HG02642 (cell line): ENCODE measurements around the gene SH3GL3.

Source experiments
- ATAC-seq: cut with Tn5 transposase; IDR thresholded peaks from one replicate; pipeline ENCODE4 v1.9.1; 2021; ENCODE audit warnings: mild to moderate bottlenecking; ENCODE audit not compliant: unreplicated experiment, poor library complexity

SH3GL3 gene

DNA sequence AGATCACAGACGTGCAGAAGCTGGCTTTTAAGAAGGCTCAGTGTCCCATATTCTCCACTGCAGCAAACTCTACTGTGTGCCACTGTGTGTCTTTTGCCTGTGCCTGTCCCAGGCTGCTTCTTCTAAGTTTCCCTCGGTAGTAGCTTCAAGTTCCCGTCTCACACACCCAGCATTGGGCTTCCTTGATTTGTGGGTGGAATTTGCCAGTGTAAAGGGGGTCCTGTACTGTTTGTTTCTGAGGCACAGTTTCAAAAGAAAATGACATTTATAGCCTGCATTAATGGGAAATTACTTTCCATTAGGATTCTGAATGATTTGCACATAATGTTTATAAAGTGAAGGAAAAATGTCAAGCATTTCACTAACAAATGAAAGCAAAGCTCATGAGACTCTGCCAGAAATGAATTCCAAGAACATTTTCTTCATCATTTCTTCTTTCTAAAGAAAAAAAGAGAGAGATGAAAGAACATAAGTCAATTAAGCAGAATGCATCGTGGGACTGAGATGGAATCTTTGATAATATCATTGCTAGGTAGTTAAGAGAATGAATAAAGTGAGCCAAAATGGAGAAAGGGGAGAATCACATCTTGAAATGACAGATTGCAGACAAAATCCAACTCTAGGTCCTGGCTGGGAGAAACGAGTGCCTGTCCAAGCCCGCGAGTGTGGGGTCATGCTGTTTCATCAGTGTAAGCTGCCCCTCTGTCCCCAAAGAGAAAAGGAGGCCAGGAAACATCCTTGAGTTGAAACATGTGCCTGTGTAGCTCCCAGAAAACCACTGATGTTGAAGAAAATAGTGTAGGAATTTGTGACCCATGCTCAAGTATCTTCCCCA, 158.2 kb downstream of the SH3GL3 start:
- no peak for ATAC-seq

DNA sequence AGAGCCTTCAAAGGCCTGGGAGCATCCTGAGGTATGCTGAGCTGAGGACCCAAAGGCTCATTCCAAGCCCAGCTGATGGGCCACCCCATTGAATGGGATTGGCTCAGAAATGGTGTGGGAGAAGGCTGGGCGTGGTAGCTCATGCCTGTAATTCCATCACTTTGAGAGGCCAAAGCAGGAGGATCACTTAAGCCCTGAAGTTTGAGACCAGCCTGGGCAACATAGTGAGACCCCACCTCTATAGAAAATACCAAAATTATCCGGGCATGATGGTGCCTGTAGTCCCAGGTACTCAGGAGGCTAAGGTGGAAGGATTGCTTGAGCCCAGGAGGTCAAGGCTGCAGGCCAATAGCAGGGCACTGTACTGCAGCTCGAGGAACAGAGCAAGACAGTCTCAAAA, 163.0 kb downstream of the SH3GL3 start:
- no peak for ATAC-seq

DNA sequence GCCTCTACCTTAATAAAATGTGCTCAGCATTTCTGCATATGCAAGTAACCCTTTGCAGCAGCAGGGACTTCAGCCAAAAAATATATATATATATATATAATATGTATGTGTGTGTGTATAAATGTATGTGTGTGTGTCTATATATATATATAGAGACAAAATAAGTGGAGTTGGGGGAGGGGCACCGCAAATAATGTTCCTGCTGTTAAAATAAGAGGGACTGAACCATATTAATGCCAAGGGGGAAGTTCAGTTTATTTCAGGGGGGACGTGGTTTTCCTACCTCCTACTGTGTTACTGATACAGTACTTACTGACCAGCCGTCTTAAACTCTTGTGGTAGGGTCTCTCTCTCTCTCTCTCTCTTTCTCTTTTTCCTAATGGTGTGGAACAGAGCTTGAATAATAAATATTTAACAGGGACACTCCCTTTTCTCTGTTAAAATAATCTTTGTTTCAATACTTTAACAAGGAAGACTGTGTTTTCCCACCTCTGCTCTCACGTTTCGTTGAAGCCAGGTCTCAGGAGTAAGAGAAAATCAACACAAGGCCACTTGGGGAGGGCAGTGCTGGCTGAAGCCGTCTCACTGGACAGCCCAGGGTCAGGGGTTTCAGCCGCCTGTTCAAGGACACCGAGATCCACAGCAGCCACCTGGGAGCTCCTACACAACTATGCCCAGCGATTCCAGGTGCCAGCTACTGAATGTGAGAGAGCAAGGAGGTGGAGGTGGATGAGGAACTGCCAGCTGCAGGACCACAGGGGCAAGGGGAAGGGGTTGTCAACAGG, 164.0 kb downstream of the SH3GL3 start:
- ATAC-seq = no peak

DNA sequence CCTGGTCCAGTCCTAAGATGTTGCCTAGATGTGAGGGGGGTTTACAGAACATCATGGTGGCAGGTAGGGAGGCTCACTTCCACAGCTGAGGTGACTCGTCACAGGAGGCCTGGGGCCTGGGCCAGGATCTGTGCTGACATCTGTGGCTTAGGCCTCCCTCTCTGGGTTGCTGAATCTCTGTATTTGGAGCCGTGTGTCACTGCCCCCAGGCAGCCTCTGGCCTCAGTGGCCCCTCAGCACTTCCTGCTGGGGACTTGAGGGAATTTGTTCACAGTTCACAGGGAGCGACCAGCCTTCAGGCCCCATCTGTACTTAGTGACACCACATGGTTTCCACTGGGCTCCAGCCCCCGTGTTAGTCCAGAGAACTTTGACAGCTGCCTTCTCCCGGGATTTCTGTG, 165.1 kb downstream of the SH3GL3 start:
- no peak for ATAC-seq

DNA sequence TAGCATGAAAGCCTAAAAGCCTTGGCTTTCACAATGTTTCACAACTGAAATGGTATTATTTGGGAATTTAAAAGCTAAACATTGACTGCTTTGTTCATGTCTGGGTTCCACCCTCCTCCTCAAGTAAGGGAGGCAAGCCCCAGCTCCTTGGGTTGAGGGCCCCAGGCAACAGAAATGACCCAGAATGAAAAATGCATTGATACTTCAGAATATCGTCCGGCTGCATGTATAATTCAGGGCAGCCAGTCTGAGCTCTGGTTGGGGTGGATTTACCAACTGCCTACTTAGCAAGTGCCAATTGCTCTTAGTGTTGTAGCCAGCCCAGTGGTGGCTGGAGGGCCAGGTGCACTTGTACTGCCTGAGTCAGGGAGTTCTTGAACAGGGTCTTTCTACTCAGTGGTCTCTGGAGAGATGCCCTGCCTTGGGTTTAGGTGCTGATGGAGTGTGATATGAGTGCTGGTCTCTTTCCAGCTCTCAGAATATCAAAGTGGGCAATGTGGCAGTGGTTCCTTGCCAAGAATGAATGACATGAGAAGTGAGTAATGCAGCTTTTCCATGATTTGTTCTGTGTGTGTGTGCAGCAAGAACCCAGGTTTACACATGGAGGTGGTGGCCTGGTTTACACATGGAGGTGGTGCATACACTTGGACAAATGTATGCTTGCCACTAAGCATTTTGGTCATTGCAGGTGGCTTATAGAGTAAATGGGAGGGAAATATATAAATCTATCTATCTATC, 165.9 kb downstream of the SH3GL3 start:
- no peak for ATAC-seq

DNA sequence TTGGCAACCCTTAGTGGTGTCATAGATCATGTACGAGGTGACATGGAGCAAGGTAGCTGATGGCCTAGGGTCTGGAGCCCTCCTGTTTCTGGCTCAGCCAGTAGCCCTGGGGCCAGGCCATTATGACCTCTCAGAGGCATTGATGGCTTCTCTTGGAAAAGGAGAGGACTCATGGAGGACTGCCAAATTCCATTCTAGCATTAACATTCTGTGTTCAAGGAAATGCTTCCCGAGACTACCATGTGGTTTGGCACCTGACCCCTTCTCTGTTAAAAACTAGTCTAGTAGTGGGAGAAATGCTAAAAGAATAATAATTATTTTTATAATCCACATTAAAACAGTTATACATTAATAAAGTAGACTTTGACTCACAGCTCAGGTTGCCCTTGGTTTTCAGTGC, 166.6 kb downstream of the SH3GL3 start:
- ATAC-seq = no peak

DNA sequence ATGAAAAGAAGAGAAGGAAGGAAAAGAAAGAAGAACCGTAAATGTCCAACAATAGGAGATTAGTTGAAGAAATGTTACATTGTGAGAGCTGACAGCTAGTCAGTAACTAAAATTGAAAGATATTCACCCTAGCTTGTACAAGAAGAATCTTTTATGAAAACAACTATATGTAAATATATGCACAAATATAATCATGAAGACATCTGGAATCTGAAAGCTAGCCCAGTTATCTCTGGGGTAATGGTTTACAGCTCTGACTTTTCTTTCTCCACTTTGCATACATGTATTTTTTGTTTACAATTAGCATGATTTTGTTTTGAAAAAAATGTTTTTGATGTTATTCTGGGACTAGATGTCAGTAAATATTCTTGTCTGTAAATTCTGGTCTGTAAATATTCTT, 169.7 kb downstream of the SH3GL3 start:
- no peak for ATAC-seq

DNA sequence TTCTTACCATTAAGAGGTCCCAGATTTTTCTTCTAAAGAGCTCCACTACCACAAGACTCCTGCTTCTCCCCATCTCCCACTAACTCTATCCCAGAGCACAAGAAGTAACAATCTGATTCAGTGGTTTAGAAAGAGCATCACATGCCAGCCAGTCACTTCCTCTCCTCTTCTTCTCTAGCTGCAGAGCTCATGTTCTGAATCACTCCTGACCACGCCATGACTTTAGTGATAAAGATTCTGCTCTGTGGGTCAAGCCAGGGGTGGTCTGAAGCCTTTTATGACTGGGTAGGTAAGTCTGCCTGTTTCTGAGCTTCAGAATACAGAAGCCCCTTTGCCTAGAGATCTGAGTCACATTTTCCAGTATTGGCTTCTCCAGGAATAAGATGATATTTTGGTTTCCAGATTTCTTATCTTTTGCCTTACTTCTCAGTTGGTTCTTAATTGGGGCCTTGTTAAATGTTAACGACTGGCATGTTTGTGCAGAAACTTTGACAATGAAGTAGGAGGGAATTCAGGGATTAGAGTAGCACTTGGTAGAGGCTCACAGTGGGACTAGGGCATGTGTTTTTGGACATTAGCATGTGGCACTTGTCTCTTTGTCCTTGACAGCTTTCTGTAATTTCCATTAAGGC, 179.1 kb downstream of the SH3GL3 start:
- ATAC-seq = no peak

DNA sequence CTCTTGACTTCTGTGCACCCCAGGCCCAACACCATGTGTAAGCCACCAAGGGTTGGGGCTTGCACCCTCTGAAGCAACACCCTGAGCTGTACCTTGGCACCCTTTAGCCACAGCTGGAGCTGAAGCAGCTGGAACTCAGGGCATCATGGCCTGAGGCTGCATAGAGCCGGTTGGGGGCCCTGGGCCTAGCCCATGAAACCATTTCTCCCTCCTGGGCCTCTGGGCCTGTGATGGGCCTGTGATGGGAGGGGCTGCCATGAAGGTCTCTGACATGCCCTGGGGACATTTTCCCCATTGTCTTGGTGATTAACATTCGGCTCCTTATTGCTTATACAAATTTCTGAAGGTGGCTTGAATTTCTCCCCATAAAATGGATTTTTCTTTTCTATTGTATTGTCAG, 184.4 kb downstream of the SH3GL3 start:
- no peak for ATAC-seq

DNA sequence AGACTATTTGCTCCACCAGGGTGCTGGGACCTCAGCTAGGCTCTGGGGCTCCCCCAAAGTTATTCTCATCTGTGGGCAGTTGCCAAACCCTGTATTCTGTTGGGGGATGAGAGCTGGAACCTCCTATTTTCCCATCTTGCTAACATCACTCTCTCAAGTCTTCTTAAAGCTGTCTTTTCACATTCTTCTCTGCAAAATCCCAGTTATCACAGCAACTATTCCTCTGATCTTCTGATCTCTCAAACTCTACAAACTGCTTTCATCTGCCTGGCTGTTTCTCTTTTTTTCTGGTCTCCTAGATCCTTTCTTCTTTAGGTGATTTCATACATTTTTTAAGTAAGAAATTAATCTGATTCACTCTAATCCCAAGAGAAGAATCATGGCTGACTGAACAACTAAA, 196.1 kb downstream of the SH3GL3 start:
- no peak for ATAC-seq

DNA sequence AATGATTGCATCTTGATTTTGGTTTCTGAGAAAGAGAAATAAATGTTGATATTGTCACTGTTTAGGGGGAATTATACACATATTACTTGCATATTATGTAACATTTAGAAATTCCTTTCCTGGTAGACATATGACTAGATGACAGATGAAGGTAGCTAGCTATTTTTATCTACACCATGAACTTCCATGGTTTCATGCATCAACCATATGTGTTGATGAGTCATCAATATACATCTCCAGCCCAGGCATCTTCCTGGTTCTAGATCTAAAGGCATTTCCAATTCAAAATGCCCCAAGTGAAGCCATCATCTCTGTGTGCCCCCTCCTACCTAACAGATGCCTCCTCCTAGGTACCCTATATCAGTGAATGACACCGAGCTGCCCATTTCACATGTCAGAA, 197.3 kb downstream of the SH3GL3 start:
- no peak for ATAC-seq

DNA sequence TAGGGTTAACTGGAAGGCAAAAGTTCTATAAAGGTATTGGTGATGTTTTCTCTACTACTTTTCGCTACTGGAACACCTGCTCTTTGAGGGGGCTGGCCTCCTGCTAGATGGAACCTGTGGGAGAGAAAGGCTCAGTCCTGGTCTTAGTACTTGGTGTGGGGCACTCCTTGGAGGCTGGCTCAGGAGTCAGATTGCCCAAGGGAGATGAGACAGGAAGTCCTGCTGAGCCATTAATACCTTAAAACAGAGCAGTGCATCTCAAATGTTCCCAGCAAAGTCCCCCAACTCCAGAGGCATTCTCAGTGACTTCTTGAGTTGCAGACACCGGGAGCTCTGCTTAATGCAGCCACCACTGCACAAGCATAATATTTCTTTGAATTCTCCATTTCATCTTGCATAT, 203.7 kb downstream of the SH3GL3 start:
- ATAC-seq = no peak

DNA sequence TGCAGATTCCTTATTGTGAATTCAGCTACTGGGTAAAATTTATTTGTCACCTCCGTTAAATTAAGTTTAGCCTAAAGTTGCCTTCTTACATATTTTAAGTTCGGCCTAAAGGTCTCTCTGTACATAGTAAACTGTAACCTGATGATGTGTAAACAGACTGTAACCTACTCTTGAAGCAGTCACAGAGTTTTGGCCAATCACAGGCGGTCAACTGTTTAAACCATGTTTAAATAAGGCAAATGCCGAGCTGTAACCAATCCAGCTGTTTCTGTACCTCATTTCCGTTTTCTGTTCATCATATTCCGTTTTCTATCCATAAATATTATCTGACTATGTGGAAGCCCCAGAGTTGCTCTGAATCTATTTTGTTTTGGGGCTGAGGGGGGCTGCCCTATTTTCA, 204.4 kb downstream of the SH3GL3 start:
- ATAC-seq = no peak

DNA sequence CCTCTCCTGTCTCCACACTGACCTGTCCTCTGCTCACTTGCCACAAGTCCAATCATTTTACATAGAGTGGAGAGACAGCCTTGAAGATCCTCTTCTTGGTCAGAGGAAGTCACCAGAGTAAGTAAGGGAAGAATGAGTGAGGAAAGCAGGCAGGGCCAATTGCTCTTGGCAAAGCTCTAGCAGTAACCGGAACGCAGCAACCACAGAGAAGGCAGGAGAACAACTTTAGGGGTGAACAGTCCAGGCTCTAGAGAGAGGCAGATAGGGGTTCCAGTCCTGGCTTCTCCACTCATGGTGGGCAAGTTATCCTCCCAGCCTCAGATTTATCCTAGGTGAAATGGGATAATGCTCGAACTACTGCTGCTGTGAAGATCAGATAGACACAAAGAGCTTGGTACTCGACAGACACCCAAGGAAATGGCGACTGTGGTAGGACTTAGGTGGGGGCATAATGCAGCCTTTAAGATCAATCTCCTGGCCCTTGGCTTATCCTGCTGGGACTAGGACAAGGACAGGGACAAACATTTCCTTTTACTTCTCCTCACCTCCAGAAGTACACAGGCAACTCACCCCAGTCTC, 205.6 kb downstream of the SH3GL3 start:
- ATAC-seq = no peak

DNA sequence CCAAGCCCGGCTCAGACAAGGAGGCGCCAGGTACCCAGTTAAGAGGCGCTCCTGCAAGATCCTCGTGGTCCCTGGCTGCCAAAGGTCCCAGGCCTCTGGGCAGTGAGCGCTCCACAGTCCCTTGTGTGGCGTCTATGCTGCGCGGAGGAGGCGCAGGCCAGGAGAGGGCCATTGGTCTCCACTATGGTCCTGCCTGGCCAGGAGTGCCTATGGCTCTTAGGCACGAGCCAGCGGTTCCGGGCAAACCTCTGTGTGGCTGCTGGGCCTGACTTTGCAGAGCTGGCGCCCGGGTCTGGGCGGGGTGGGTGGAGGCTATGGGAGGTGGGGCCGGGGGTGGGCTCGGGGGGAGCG, 206.1 kb downstream of the SH3GL3 start:
- ATAC-seq = no peak

DNA sequence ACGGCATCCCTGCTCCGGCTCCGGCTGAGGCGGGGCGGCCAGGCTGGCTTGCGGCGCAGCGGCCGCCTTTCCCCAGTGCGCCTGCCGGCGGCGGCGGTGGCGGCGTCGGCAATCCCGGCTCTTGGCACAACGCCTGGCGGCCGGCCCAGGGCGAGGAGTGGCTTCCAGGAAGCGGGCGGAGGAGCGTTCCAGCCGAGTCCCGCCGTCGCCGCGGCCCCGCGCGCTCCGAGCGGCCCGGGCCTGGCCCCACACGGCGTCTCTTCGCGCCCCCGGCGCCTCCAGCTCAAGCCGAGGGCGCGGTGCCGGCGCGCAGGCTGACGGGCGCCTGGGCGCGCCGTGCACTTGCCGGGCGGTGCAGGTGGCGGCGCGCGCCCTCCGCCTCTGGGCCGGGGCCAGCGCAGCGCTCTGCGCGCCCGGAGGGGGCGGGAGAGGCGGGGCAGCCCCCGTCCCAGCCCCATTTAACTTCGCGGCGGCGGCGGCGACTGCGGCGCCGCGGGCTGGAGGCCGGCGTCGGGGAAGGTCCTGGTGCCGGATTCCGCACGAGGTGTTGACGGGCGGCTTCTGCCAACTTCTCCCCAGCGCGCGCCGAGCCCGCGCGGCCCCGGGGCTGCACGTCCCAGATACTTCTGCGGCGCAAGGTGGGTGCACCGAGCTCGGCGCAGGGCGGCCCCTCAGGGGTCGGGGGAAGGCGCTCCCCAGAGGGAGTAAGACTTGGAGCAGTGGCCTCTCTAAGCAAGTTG, 206.7 kb downstream of the SH3GL3 start, which contains the start of gene ADAMTSL3:
Gene ADAMTSL3 (plus strand): TSS at position 485 of the 740 bp plus-strand sequence. CDS start 1,639 bp downstream, outside the sequence.
- ATAC-seq = no peak

DNA sequence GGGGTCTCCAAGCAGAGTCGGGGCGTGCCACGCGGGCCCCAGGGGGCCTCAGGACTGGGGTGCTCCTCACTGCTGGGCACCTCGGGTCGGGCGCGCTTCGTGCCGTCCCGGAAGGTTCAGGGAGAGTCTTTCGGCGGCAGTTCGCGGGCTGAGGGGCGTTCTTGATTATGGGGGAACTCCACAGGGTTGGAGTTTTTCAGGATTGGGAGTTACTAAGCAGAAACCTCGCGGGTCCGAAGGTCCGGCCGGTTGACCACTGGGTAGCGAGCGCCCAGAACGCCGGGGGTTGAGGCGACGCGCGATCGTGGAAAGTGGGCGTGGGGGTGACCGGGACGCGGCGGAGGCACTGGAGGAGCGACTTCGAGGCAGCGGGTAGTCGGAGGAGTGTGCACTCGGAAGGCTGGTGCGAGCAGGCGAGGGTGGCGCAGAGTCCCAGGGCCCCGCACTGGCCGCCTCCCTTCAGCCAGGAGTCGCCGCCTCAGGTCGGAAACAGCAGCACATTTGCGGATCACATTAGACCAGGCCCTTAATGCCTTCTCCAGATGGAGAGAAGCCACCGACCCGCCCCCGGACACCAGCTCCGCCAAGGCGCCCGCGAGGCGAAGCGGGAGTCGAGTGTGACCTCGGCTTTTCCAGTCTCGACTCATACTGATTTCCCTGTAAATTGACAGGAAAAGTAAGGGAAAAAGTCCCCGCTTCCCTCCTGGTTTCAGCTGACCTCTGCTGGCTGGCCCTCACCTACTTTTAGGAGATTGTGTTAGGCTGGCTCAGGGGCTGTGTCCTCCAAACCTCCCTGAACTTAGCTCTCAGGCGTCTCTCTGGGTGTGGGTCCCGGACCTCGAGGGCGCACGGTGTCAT, 207.5 kb downstream of the SH3GL3 start:
- ATAC-seq = no peak

DNA sequence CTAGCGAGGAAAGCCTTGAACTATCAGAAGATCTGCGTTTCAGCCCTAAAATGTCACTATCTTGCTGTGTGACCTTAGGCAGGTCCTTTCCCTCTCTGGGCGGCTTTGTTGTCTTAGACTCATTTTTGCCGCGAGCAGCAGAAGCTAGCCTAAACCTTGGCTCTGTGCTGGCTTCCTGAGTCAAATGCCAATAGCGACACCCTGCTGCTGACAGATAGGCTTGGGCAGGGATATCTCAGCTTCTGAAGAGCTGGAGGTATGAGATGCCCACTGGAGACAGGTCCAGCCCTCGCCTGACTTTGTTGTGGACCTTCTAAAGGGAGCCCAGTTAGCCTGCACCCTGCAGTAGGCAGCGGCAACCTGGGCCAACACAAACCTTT, 208.1 kb downstream of the SH3GL3 start:
- no peak for ATAC-seq

DNA sequence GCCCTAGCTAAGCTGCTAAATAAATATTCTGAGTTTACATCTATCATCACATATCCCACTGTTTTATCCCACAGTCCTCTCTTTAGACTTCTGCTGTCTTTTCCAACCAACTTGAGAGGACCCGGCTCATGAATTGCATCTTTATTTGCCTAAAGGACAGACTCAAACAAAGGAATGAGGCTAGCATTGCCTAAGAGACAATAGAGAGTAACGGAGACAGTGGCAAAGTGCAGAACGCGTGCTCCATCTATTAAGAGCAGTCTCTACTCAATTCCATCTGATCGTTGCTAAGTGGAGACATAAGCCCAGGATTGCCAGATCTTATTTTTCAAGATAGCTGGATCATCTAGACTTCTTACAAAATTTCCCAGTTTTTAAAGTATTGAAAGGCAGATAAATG, 209.1 kb downstream of the SH3GL3 start:
- no peak for ATAC-seq
